ENCODE data around the gene PSMG3.

Gene PSMG3

GRCh38 chr7:1536455-1536742, 33.4 kb downstream of the PSMG3 start:
- no peak overlapping the region for H3K27ac ChIP-seq (ENCODE audit: low read depth, low read length, poor library complexity, severe bottlenecking)
- H3K9me3 ChIP-seq (ENCODE audit: low read length), result no peaks in the 10 kb centered on the region
- TF ChIP-seq EZH2 (IDR thresholded peaks at IDR 0.05; ENCODE audit: borderline replicate concordance, low read length), result no peak
- TF ChIP-seq, protein P1, sequence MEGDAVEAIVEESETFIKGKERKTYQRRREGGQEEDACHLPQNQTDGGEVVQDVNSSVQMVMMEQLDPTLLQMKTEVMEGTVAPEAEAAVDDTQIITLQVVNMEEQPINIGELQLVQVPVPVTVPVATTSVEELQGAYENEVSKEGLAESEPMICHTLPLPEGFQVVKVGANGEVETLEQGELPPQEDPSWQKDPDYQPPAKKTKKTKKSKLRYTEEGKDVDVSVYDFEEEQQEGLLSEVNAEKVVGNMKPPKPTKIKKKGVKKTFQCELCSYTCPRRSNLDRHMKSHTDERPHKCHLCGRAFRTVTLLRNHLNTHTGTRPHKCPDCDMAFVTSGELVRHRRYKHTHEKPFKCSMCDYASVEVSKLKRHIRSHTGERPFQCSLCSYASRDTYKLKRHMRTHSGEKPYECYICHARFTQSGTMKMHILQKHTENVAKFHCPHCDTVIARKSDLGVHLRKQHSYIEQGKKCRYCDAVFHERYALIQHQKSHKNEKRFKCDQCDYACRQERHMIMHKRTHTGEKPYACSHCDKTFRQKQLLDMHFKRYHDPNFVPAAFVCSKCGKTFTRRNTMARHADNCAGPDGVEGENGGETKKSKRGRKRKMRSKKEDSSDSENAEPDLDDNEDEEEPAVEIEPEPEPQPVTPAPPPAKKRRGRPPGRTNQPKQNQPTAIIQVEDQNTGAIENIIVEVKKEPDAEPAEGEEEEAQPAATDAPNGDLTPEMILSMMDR (IDR thresholded peaks at IDR 0.05; ENCODE audit: low read length), result no peak
- H3K79me2 ChIP-seq (ENCODE audit: insufficient read depth, low read length), result 0 out of 2 replicates have a peak, but pooled peaks cover 8% of the 10 kb centered on the region
- H2AFZ ChIP-seq (ENCODE audit: low read length), result no peak overlapping the region
- H3K4me2 ChIP-seq (ENCODE audit: low read length), result no peak overlapping the region
- no peak overlapping the region for H3K4me3 ChIP-seq (ENCODE audit: low read depth, low read length, poor library complexity, severe bottlenecking)
- H3K9me2 ChIP-seq (ENCODE audit: low read depth, low read length), result no peaks in the 10 kb centered on the region
- no peaks in the 10 kb centered on the region for H3K27me3 ChIP-seq (ENCODE audit: insufficient read depth, low read length)
- H3F3A ChIP-seq (ENCODE audit: insufficient read depth, low read length), result no peaks in the 10 kb centered on the region
- H3K36me3 ChIP-seq (ENCODE audit: insufficient read depth, low read length), result peaks cover 22% of the 10 kb centered on the region
- peaks cover 27% of the 10 kb centered on the region for H3K4me1 ChIP-seq (ENCODE audit: insufficient read depth, low read length, severe bottlenecking)
- H3K9ac ChIP-seq (ENCODE audit: low read length), result no peak overlapping the region
- H4K20me1 ChIP-seq (ENCODE audit: insufficient read depth, low read length), result no peaks in the 10 kb centered on the region

DNA sequence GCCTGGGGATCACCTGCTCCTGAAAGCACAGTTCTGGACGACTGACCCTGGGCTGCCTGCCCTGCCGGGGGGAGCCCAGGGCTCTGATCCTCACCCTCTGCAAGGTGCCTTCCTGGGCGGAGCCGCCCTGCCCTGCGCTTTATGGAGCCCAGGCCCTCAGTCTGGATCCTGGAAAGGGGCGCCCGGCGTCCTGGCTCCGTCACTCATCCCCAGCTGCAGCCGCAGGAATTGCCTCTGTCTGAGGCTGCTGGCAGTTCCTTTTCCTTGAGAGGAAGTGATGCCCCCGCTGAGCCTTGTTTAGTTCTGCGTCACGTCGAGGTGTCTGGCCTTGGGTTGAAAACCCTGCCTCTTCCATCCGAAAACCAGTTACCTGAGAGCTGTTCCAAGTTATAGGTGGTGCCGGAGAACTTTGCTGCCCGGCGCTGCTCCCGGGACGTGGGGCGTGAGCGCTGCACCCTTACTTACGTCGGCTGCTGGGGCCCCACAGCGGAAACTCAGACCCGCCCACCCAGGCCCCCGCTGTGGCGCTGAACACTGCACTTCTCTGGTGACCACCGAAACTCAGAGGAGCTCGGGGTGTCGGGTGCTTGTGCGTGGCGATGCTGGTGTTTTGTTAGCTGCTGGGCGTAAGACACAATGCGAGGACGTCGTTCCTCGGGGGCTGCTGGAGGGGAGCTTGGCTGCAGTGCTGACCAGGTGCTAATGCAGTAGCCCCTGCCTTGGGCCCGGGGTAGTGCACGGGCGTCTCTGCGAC, 34.0 kb downstream of the PSMG3 start:
- no peak for TF ChIP-seq EZH2 (IDR thresholded peaks at IDR 0.05; ENCODE audit: borderline replicate concordance, low read length)
- TF ChIP-seq, protein P1 (IDR thresholded peaks at IDR 0.05; ENCODE audit: low read length), result no peak
- Histone ChIP-seq H3K4me1 (ENCODE audit: insufficient read depth, low read length, severe bottlenecking) (peaks cover 30% of the 10 kb centered on the region), H4K20me1 (ENCODE audit: insufficient read depth, low read length) (no peaks in the 10 kb centered on the region), H3K36me3 (ENCODE audit: insufficient read depth, low read length) (peaks cover 20% of the 10 kb centered on the region), H3K9ac (ENCODE audit: low read length) (no peak overlapping the region), H3K4me2 (ENCODE audit: low read length) (no peak overlapping the region), H3K27me3 (ENCODE audit: insufficient read depth, low read length) (no peaks in the 10 kb centered on the region), H3K9me2 (ENCODE audit: low read depth, low read length) (no peaks in the 10 kb centered on the region), H3K4me3 (ENCODE audit: low read depth, low read length, poor library complexity, severe bottlenecking) (no peak overlapping the region), H3F3A (ENCODE audit: insufficient read depth, low read length) (no peaks in the 10 kb centered on the region), H3K79me2 (ENCODE audit: insufficient read depth, low read length) (0 out of 2 replicates have a peak, but pooled peaks cover 8% of the 10 kb centered on the region), H2AFZ (ENCODE audit: low read length) (no peak overlapping the region), H3K9me3 (ENCODE audit: low read length) (no peaks in the 10 kb centered on the region), H3K27ac (ENCODE audit: low read depth, low read length, poor library complexity, severe bottlenecking) (no peak overlapping the region)

DNA sequence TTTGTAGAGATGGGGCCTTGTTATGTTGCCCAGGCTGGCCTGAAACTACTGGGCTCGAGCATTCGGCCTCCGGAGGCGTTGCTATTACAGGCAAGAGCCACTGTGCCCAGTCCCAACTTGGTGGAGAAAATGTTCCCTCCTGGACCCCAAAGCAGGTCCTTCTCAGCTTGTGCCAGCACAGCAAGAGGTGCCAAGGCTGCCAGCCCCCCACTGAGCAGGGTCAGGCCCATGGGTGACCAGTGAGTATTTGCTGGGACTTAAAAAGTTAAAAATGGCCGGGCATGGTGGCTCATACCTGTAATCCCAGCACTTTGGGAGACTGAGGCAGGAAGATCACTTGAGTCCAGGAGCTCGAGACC, 34.8 kb downstream of the PSMG3 start:
- Histone ChIP-seq H3F3A (ENCODE audit: insufficient read depth, low read length) (no peaks in the 10 kb centered on the region), H4K20me1 (ENCODE audit: insufficient read depth, low read length) (no peaks in the 10 kb centered on the region), H3K4me3 (ENCODE audit: low read depth, low read length, poor library complexity, severe bottlenecking) (no peak overlapping the region), H3K36me3 (ENCODE audit: insufficient read depth, low read length) (peaks cover 13% of the 10 kb centered on the region), H3K9me2 (ENCODE audit: low read depth, low read length) (no peaks in the 10 kb centered on the region), H3K27ac (ENCODE audit: low read depth, low read length, poor library complexity, severe bottlenecking) (no peak overlapping the region), H3K4me2 (ENCODE audit: low read length) (no peak overlapping the region), H3K79me2 (ENCODE audit: insufficient read depth, low read length) (0 out of 2 replicates have a peak, but pooled peaks cover 8% of the 10 kb centered on the region), H3K9me3 (ENCODE audit: low read length) (no peaks in the 10 kb centered on the region), H2AFZ (ENCODE audit: low read length) (no peak overlapping the region), H3K9ac (ENCODE audit: low read length) (no peak overlapping the region), H3K4me1 (ENCODE audit: insufficient read depth, low read length, severe bottlenecking) (peaks cover 30% of the 10 kb centered on the region), H3K27me3 (ENCODE audit: insufficient read depth, low read length) (no peaks in the 10 kb centered on the region)
- TF ChIP-seq, protein P1 (IDR thresholded peaks at IDR 0.05; ENCODE audit: low read length), result no peak
- TF ChIP-seq EZH2 (IDR thresholded peaks at IDR 0.05; ENCODE audit: borderline replicate concordance, low read length), result no peak

Data from OCI-LY1 (cell line).